HepG2 (cell line): Measurements from ENCODE around the gene ODAD4. TPM values are rescaled to one million over a fixed set of nuclear protein-coding genes. Genes with fewer than 3 reads are reported as not detected.

ENCODE experiments used
- ARID4A ChIP-seq: sonication (generic); formaldehyde crosslinking; IDR thresholded peaks from 2 replicates; pipeline ENCODE4 v1.5.0; 2020; ENCODE audit warnings: mild to moderate bottlenecking, missing genetic modification reagents, borderline replicate concordance
- CTCF ChIP-seq: sonication (generic); formaldehyde crosslinking; IDR thresholded peaks from 2 replicates; pipeline ENCODE4 v1.5.0; 2020; ENCODE audit warnings: mild to moderate bottlenecking, missing genetic modification reagents, moderate library complexity
- NBN ChIP-seq: fragments of 450-650 bp; conservative IDR thresholded peaks from 2 replicates; pipeline ENCODE4 v1.6.1; 2017
- PHF21A ChIP-seq: sonication (generic); formaldehyde crosslinking; IDR thresholded peaks from 2 replicates; pipeline ENCODE4 v1.5.0; 2020; ENCODE audit warnings: mild to moderate bottlenecking, missing genetic modification reagents
- polyA plus RNA-seq, 8 experiments: library from polyadenylated mRNA; depleted of rRNA in 3 of 8; stranded (reverse) in 7 of 8; unstranded in 1 of 8; fragments of >200 nt; fragmentation: Illumina TruSeq in 4 of 8; extraction: Trizol in 4 of 8; gene quantifications; 2 replicates each; pipeline versions ENCODE4 v1.2.1 to v1.2.3, GENCODE V29; 2011 to 2016; ENCODE audit warnings: low read depth in 4 of 8, missing spikeins in 1 of 8, mixed read lengths in 1 of 8; ENCODE audit not compliant: insufficient read depth in 1 of 8
- total RNA-seq, 5 experiments: library from RNA; depleted of rRNA; stranded (reverse); fragments of >200 nt; fragmentation: Illumina TruSeq; extraction: Trizol; gene quantifications; 2 replicates each; pipeline ENCODE4 v1.2.3, GENCODE V29; 2016; ENCODE audit warnings: low read depth in 1 of 5
- TF ChIP-seq, protein P1 (sequence below): sonication (generic); formaldehyde crosslinking; IDR thresholded peaks from 2 replicates; pipeline ENCODE4 v1.4.0; 2020; ENCODE audit warnings: missing genetic modification reagents
- TF ChIP-seq, protein P2 (sequence below): sonication (generic); formaldehyde crosslinking; IDR thresholded peaks from 2 replicates; pipeline ENCODE4 v1.4.0; 2020; ENCODE audit warnings: missing genetic modification reagents

ODAD4 gene
- total and polyA plus RNA-seq, 2 of the 13 experiments (the other 11 are each of a cell fraction or from before 2014, with no cell fraction given) = 0.48 to 0.53 TPM

DNA sequence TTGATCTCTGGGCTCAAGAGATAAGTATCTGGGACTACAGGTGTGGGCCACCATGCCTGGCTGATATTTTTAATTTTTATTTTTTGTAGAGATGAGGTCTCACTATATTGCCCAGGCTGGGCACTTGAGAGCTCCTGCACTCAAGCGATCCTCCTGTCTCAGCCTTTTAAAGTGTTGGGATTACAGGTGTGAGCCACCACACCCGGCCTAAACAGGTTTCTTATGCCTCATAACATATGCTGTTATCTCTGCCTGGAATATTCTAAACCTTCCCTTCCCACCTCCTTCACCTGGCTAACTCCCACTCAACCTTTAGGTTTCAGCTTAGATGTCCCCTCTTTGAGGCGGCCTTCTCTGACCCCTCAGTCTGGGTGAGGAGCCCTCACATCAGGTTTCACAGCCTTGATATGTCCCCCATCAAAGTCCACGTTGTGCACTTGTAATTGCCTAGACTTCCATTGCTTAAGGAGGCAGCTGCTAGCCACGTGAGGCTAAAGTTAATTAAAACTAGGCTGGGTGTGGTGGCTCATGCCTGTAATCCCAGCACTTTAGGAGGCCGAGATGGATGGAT, 27.5 kb downstream of the ODAD4 start (continued):
- peak; percentile 2; the same call in 1 of the 2 replicates for TF ChIP-seq CTCF (CRISPR knock-in tag)
- TF ChIP-seq NBN = no peak
- peak; percentile 16; the same call in 1 of the 2 replicates for TF ChIP-seq PHF21A (CRISPR knock-in tag)
- TF ChIP-seq, protein P1, sequence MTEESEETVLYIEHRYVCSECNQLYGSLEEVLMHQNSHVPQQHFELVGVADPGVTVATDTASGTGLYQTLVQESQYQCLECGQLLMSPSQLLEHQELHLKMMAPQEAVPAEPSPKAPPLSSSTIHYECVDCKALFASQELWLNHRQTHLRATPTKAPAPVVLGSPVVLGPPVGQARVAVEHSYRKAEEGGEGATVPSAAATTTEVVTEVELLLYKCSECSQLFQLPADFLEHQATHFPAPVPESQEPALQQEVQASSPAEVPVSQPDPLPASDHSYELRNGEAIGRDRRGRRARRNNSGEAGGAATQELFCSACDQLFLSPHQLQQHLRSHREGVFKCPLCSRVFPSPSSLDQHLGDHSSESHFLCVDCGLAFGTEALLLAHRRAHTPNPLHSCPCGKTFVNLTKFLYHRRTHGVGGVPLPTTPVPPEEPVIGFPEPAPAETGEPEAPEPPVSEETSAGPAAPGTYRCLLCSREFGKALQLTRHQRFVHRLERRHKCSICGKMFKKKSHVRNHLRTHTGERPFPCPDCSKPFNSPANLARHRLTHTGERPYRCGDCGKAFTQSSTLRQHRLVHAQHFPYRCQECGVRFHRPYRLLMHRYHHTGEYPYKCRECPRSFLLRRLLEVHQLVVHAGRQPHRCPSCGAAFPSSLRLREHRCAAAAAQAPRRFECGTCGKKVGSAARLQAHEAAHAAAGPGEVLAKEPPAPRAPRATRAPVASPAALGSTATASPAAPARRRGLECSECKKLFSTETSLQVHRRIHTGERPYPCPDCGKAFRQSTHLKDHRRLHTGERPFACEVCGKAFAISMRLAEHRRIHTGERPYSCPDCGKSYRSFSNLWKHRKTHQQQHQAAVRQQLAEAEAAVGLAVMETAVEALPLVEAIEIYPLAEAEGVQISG (CRISPR knock-in tag) = no peak
- TF ChIP-seq, protein P2, sequence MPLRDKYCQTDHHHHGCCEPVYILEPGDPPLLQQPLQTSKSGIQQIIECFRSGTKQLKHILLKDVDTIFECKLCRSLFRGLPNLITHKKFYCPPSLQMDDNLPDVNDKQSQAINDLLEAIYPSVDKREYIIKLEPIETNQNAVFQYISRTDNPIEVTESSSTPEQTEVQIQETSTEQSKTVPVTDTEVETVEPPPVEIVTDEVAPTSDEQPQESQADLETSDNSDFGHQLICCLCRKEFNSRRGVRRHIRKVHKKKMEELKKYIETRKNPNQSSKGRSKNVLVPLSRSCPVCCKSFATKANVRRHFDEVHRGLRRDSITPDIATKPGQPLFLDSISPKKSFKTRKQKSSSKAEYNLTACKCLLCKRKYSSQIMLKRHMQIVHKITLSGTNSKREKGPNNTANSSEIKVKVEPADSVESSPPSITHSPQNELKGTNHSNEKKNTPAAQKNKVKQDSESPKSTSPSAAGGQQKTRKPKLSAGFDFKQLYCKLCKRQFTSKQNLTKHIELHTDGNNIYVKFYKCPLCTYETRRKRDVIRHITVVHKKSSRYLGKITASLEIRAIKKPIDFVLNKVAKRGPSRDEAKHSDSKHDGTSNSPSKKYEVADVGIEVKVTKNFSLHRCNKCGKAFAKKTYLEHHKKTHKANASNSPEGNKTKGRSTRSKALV = 0 out of 2 replicates have a peak, but pooled peaks have one; percentile 5
- TF ChIP-seq ARID4A = peak; percentile 31; the same call in 1 of the 2 replicates
